D721Med (cell line): ENCODE data around the gene ARHGDIA.

Experiments
- DNase-seq: peaks from one replicate; pipeline ENCODE4 v3.0.0; 2011; ENCODE audit warnings: low spot score; ENCODE audit not compliant: insufficient read length
- FAIRE-seq: peaks from 2 replicates; lab custom pipeline; 2011; peaks lifted over from hg19 to GRCh38; lab: Jason Lieb, UNC
- CTCF ChIP-seq: IDR thresholded peaks from 2 replicates; pipeline ENCODE4 v1.5.1; 2012; ENCODE audit warnings: mild to moderate bottlenecking, control low read depth; ENCODE audit not compliant: insufficient read depth; ENCODE audit errors: missing control alignments

Gene ARHGDIA

GRCh38 chr17:81914103-81914850, 43.1 kb upstream of the ARHGDIA start:
- DNase-seq, result no peak
- TF ChIP-seq CTCF, result no peak
- FAIRE-seq, result no peak

- no peak for DNase-seq
- no peak for FAIRE-seq
- TF ChIP-seq CTCF, result no peak
Measured at GRCh38 chr17:81913394-81914102, 42.4 kb upstream of the ARHGDIA start.

- DNase-seq (no peak), FAIRE-seq (no peak)
- no peak for TF ChIP-seq CTCF
Measured at GRCh38 chr17:81912441-81913309, 41.5 kb upstream of the ARHGDIA start.

- FAIRE-seq (no peak), DNase-seq (no peak)
- no peak for TF ChIP-seq CTCF
Measured at GRCh38 chr17:81911969-81912368, 40.8 kb upstream of the ARHGDIA start.

GRCh38 chr17:81911277-81911961, 40.3 kb upstream of the ARHGDIA start, which contains the start of gene PCYT2:
PCYT2 (minus strand) TSS chr17:81911399; CDS start chr17:81911355, 44 bp downstream.
- DNase-seq (peak; percentile 100), FAIRE-seq (no peak)
- TF ChIP-seq CTCF, result no peak

- no peak for DNase-seq
- no peak for TF ChIP-seq CTCF
- FAIRE-seq, result no peak
Measured at GRCh38 chr17:81910840-81911276, 39.7 kb upstream of the ARHGDIA start.
